Daoy (cell line): ENCODE measurements around the gene NARF. TPM values are rescaled to one million over a fixed set of nuclear protein-coding genes. Genes with fewer than 3 reads are reported as not detected.
"Not testable (repeated sequence)": the region's sequence is repeated elsewhere in the genome, so short reads cannot be mapped to it uniquely, and the experiment has no call there.

Experiments
- DNase-seq: peaks from one replicate; pipeline ENCODE4 v3.0.0-alpha.2; 2015; ENCODE audit warnings: low read depth
- total RNA-seq: library from RNA; depleted of rRNA; stranded (reverse); fragments of >200 nt; shearing (Covaris generic); gene quantifications from 2 replicates; pipeline ENCODE4 v1.2.3, GENCODE V29; 2014; rRNA removed

NARF gene
- total RNA-seq, 1 experiment from 2014 or later: 59.4 TPM

DNA sequence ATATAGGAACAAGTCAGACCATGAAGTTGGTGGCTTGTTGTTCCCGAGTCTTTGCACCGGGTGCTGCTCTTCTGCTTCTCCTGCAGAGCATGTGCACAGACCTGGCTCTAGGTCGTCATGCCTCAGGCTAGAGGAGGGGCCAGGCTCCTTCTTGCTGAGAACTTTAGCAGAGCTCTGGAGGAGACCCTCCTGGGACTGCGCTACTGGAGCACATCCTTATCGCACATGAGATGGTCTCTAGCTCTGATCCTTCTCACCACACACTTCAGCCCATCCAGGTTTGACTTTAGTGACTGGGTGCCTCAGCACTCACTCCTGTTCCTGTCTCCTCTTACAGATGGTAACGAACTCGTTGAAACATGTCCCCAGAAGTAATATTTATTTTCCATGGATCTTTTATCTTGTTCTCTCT is 75.9 kb downstream of the NARF start:
- DNase-seq: no peak

DNA sequence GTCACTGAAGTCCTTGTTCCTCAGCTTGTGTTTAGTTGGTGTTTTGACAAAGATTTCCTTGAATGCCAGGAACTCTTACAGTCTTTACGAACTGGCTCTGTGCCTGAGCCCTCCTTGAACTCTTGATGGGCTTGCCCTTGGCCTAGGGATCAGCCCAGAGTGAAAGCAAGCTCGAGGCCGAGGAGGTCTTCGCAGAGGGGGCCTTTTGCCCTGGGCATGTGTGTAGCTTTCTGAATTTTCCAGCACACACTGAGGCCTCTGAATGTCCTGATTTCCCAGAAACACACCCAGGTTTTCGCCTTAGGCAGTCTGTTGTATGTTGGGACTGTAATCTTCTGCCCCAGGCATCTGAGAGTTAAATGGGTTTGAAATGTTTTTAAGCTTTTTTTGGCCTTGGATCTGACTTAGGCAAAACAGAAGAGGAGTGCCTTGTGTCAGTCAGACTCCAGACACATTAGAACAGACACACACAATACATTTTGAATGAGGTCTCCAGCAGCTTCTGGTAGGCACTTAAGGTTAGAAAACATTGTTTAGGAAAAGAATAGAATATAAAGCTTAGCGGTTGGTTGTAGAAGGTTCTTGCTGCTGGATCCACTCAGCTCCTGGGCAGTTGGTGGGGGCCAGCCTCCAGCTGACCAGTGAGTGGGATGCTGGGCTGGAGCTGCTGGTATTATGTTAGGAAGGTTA is 78.1 kb downstream of the NARF start:
- no peak for DNase-seq

DNA sequence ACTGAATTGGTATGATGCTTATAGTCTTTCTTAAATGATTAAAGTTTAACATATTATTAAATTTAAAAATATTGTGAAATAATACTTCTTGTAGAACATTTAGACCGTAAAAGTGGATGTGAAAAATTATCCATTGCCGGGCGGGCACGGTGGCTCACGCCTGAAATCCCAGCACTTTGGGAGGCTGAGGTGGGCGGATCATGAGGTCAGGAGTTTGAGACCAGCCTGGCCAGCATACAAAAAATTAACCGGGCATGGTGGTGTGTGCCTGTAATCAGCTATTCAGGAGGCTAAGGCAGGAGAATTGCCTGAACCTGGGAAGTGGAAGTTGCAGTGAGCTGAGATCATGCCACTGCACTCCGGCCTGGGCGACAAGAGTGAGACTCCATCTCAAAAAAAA is 78.7 kb downstream of the NARF start:
- not testable (repeated sequence) for DNase-seq

DNA sequence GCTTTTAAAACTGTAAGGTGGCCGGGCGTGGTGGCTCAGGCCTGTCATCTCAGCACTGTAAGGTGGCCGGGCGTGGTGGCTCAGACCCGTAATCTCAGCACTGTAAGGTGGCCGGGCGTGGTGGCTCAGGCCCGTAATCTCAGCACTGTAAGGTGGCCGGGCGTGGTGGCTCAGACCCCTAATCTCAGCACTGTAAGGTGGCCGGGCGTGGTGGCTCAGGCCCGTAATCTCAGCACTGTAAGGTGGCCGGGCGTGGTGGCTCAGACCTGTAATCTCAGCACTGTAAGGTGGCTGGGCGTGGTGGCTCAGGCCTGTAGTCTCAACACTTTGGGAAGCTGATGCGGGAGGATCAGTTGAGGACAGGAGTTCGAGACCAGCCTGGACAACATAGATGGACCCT is 80.5 kb downstream of the NARF start:
- not testable (repeated sequence) for DNase-seq

Other genes starting within 250 kb of the NARF start
- 7.9 and 36.5 TPM in 2 replicates for gene CCDC57, start 245.9 kb upstream of the NARF start, total RNA-seq
- gene SLC16A3, start 229.7 kb upstream of the NARF start, total RNA-seq: 26.7 and 57.7 TPM in 2 replicates
- gene CSNK1D, start 185.0 kb upstream of the NARF start, total RNA-seq: 16.5 and 25.1 TPM in 2 replicates
- not detected in 2 replicates for gene CD7, start 141.1 kb upstream of the NARF start, total RNA-seq
- gene SECTM1, start 125.0 kb upstream of the NARF start, total RNA-seq: 0.51 and 0.65 TPM in 2 replicates
- gene TEX19, start 99.5 kb upstream of the NARF start, total RNA-seq: not detected in 2 replicates
- not detected in 2 replicates for gene UTS2R, start 87.0 kb upstream of the NARF start, total RNA-seq
- 4.9 and 9.4 TPM in 2 replicates for gene HEXD, start 40.4 kb upstream of the NARF start, total RNA-seq
- 38.6 and 39.8 TPM in 2 replicates for gene OGFOD3, start 40.2 kb upstream of the NARF start, total RNA-seq
- gene CYBC1, start 8.0 kb upstream of the NARF start, total RNA-seq: 26.3 and 59.3 TPM in 2 replicates
- 18.2 and 23.1 TPM in 2 replicates for gene FOXK2, start 61.0 kb downstream of the NARF start, total RNA-seq
- 93.1 and 109 TPM in 2 replicates for gene WDR45B, start 189.7 kb downstream of the NARF start, total RNA-seq
- gene RAB40B, start 240.0 kb downstream of the NARF start, total RNA-seq: 1.5 and 3.2 TPM in 2 replicates